ENCODE data around the gene C11orf58.

Gene C11orf58

GRCh38 chr11:16738193-16738946 lies at the start of gene C11orf58:
C11orf58 (plus strand) TSS chr11:16738647; CDS start chr11:16738779, 132 bp downstream.
- DNase-seq, result peak; percentile 91 to 93

DNA sequence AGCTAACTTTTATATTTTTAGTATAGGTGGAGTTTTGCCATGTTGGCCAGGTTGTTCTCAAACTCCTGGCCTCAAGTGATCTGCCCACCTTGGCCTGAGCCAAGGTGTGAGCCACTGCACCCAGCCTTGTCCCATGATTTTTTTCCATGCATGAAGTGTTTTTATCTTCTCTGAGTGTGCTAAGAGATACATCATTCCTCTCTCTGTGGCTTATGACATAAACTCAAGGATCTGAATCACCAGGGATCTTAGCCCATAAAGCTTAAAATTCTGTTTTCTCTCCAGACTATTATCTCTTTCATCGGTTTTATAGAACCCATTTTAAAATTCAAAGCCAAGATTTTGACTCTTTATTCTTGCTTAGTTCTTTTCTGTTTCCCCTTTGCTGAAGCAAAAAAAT lies 48.4 kb upstream of the C11orf58 start:
- no peak for DNase-seq

DNA sequence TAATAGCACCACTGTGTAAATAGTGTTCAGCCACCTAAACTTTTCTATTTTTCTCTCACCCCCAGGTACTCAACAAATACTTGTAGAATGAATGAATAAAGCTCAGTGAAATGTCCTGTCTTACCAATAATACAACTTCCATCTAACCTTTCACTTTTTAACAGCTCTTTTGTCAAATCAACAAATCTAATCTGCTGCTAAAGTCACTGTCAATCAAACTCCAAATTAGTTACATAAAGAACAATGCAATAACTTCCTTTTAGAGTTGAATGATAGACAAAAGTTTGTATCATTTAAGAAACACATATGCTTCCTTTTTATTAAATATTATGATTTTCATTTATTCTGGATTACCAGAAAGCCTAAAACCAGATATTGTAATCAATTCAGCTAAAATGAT lies 34.7 kb upstream of the C11orf58 start:
- DNase-seq, result no peak

DNA sequence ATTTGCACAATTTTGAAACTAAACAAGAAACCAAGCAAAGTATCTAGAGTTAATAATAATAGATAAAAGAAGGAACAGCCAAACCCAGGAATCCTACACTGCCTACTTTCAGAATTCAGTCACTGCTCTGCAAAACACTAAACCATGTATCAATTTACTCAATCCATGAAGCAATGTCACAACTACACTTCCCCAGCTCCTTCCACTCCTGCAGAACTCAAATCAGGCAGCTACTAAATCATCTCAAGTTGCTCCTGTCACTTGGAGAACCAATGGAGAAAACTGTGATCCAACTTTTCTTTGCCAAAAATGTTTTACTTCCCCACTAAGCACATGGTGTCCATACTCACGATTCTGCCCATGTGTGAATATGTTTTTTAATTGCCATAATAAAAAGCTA lies 24.9 kb upstream of the C11orf58 start:
- no peak for DNase-seq

GRCh38 chr11:16722581-16723344 lies 15.7 kb upstream of the C11orf58 start:
- DNase-seq, result no peak

DNA sequence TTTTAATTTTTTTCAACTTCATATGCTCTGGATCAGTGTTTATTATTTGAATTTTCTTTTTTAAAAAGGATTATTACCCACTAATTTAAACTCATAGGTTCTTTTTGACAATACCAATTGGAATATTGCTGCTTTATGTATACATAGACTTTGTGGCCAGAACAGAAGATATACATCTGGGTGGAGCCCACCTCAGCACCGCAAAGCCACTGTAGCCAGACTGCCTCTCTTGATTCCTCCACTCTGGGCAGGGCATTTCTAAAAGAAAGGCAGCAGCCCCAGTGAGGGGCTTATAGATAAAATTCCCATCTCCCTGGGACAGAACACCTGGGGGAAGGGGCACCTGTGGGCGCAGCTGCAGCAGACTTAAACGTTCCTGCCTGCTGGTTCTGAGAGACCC lies 10.6 kb upstream of the C11orf58 start:
- DNase-seq, result no peak

GRCh38 chr11:16737818-16738192 lies 642 bp upstream of the C11orf58 start:
- no peak for DNase-seq

DNA sequence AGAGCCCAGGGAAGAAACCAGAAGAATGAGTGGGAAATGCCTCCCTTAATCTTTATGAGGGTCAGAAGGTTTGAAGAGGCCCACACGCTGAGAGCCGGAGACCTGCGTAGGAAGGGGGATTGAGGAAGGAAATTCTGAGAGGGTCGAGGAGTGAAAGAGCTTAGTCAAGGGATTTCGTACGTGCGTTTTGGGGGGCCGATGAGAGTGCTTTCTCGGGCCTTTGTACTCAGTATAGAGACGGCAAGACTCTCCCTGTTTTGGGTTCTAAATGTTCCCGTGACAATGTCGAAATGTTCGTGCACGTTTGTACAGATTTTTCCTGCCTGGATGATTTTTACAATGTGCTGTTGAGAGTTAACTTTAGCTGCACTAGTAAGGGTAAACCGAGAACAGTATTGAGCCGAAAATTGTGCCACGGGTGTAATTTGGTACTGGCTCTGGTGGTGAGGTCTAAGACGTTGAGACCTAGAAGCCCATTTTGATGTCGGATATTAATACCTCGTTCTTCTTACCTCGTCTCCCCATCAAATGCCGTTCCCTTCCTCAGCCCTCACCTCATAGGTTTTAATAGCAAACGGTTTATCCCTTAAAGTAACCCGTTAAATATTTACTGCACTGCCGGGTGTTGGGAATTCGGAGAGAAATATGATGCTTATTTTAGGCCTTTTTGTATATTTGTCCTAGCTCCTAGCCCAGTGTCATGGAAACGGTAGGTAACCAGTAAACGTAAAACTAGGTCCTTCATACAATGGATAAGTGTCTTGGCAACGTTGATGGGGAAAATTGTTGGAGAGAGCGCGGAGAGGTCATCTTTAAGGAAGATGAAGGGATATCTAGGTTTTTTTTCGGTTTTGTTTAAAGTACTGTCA lies 734 bp downstream of the C11orf58 start:
- no peak for DNase-seq

- DNase-seq, result no peak
Measured at GRCh38 chr11:16741473-16741872, 3.0 kb downstream of the C11orf58 start.

- DNase-seq, result no peak
Measured at GRCh38 chr11:16743478-16743877, 5.0 kb downstream of the C11orf58 start.

GRCh38 chr11:16744128-16744725 lies 5.8 kb downstream of the C11orf58 start:
- no peak for DNase-seq

DNA sequence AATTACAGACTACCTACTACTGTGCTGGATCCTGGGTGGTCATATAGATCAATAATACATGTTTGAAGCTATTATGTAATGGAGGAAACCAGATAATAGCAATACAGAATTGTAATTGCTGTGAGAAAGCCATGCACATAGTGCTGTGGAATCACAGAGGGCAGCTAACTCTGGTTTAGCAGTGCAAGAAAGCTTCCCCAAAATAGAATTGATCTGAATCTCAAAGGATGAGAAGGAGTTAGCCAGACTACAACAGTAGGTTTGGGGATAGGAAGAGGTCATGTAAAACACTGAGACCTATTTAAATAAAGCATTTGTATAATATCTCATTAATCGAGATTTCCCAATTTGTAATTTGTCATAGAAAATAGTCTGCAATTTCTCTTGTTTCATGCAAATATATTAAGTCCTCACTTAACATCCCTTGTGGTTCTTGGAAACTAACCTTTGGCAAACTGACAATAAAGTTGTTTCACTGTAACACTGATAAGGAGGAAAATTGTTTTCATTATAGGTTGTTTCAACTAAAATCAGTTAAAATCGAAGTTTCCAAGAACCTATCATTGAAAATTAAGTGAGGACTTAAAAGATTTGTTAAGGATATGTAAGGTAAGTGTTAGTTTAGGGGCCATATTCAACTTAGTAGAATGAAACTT lies 7.6 kb downstream of the C11orf58 start:
- no peak for DNase-seq

GRCh38 chr11:16749092-16749491 lies 10.6 kb downstream of the C11orf58 start:
- no peak for DNase-seq

GRCh38 chr11:16749666-16750065 lies 11.2 kb downstream of the C11orf58 start:
- no peak for DNase-seq

DNA sequence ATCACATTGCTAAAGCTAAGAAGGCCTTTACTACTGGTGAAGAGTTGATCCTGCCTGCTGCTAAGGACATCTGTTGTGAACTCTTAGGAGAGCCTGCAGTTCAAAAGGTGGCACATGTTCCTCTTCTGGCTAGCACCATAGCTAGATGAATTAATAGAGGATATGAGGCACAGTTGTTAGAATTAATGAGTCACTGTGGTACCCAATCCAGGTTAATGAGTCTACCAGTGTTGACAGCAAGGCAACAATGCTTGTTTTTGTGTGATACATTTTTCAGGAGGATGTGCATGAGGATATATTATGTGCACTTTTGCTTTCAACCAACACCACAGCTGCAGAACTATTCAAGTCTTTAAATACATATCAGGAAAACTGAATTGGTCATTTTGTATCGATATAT lies 12.0 kb downstream of the C11orf58 start:
- DNase-seq, result no peak

DNA sequence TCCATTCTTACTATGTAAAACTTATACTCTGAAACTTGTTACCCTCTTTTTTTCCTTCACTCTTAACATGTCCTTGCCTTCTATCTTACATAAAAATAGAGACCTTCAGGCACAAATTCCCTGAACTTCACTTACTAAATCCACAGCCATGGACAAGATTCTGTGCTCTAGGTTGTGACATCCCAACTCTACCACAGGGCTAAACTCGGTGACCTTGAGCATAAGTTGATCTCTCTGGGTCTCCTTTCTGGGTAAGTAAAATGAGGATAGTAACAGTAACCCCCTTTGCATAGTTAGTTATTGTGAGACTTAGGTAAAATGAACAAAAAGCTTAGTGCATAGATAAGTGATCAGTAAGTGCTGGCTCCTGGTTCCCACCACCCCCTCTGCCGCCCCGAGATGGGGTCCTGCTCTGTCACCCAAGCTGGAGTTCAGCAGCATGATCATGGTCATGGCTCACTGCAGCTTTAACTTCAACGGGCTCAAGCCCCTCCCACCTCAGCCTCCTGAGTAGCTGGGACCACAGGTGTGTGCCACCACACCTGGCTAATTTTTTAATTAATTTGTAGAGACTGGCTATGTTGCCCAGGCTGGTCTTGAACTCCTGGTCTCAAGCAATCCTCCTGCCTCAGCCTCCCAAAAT lies 20.1 kb downstream of the C11orf58 start:
- DNase-seq, result no peak

DNA sequence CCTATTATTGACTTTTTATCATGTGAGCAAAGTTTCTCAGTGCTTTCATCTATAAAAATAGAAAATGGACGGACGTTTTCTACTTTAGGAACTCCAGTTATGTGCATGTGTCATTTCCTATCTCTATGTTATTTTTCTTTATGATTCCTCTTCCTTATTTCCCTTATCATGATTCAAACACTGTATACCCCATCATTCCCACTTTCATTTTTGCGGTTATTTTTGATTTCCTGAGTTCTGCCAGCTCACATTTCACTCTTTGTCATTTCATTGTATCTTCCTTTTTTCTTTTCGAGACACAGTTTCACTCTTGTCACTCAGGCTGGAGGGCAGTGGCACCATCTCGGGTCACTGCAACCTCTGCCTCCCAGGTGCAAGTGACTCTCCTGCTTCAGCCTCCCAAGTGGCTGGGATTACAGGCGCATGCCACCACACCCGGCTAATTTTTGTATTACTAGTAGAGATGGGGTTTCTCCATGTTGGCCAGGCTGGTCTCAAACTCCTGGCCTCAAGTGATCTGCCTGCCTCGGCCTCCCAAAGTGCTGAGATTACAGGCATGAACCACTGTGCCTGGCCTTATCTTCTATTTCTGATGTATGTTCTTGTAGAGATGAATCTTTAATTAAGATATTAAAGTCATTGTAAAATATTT lies 21.5 kb downstream of the C11orf58 start:
- peak in 1 of 2 experiments; percentile 19 for DNase-seq

GRCh38 chr11:16763746-16764145 lies 25.3 kb downstream of the C11orf58 start:
- DNase-seq, result no peak

DNA sequence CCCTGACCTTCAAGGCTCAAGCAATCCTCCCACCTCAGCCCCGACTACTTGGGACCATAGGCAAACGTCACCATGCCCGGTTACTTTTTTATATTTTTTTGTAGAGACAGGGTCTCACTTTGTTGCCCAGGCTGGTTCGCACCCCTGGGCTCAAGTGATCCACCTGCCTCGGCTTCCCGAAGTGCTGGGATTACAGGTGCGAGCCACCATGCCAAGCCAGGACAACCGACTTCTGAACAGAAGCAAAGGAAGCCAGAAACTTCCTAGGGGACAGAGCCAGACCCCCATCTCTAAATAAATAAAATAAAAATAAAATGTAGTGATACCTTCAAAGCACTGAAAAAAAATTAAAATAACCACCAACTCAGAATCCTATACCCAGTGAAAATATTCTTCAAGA lies 26.4 kb downstream of the C11orf58 start:
- DNase-seq, result no peak

DNA sequence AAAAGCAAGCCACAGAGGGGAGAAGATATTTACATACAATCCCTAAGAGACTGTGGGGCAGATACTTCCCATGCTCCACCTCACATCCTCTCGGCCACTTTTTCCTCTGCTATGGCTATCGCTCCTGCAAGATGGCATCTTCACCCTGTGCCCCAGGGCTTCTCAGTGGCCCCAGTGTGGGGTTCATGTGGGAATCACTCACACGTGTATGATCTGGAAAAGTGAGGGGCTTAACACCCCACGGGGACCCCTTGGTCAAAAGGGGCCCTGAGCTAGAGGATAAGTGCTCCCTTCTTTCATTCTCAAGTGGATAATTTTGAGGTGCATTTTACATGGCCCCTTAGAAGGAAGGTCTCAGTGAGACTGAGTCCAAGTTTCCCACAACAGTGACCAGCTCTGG lies 28.7 kb downstream of the C11orf58 start:
- no peak for DNase-seq

GRCh38 chr11:16767957-16768356 lies 29.5 kb downstream of the C11orf58 start:
- no peak for DNase-seq
